Endothelial cell (in vitro differentiated cells): Measurements from ENCODE around the gene SLAMF1. TPM values are rescaled to one million over a fixed set of nuclear protein-coding genes. Genes with fewer than 3 reads are reported as not detected.

Experiments
- DNase-seq: peaks from one replicate; pipeline ENCODE4 v3.0.0; 2021; ENCODE audit warnings: low spot score
- H3K27ac Mint-ChIP-seq: one replicate; pipeline ENCODE4 v1.8.0; 2021; ENCODE audit warnings: mixed read lengths, inconsistent platforms; ENCODE audit not compliant: unreplicated experiment
- H3K27me3 Mint-ChIP-seq: one replicate; pipeline ENCODE4 v1.8.0; 2021; ENCODE audit warnings: mild to moderate bottlenecking, moderate library complexity, mixed read lengths, inconsistent platforms; ENCODE audit not compliant: unreplicated experiment
- H3K36me3 Mint-ChIP-seq: one replicate; pipeline ENCODE4 v1.8.0; 2021; ENCODE audit warnings: mild to moderate bottlenecking, low read depth, mixed read lengths, inconsistent platforms; ENCODE audit not compliant: unreplicated experiment
- H3K4me1 Mint-ChIP-seq: one replicate; pipeline ENCODE4 v1.8.0; 2021; ENCODE audit warnings: mild to moderate bottlenecking, mixed read lengths, inconsistent platforms; ENCODE audit not compliant: unreplicated experiment
- H3K4me3 Mint-ChIP-seq: one replicate; pipeline ENCODE4 v1.8.0; 2021; ENCODE audit warnings: mild to moderate bottlenecking, mixed read lengths, inconsistent platforms; ENCODE audit not compliant: unreplicated experiment
- H3K9me3 Mint-ChIP-seq: one replicate; pipeline ENCODE4 v1.8.0; 2021; ENCODE audit warnings: mixed read lengths, inconsistent platforms; ENCODE audit not compliant: unreplicated experiment
- CTCF ChIP-seq: fragments of 200-600 bp; sonication (generic); IDR thresholded peaks from one replicate; pipeline ENCODE4 v1.5.0; 2021; ENCODE audit warnings: antibody characterized with exemption; ENCODE audit not compliant: unreplicated experiment
- total RNA-seq: library from RNA; stranded (reverse); fragmentation: NEBNext Ultra II Directional; extraction: Animal tissue kit (Norgen Biotek cat#: 25700); gene quantifications from one replicate; pipeline ENCODE4 v1.2.1, GENCODE V29; 2021; ENCODE audit not compliant: unreplicated experiment

SLAMF1 gene
- total RNA-seq, 1 donor from 2014 or later, result not detected

GRCh38 chr1:160623227-160623633, 23.6 kb downstream of the SLAMF1 start:
- Mint-ChIP-seq H3K27me3 (peaks cover 4% of the 10 kb centered on the region), H3K4me3 (no peak overlapping the region), H3K4me1 (peaks cover 6% of the 10 kb centered on the region), H3K36me3 (peaks cover under 1% of the 10 kb centered on the region), H3K27ac (no peak overlapping the region), H3K9me3 (no peaks in the 10 kb centered on the region)
- TF ChIP-seq CTCF, result no peak
- DNase-seq, result no peak

- no peak overlapping the region for H3K4me3 Mint-ChIP-seq
- peaks cover 3% of the 10 kb centered on the region for H3K27me3 Mint-ChIP-seq
- H3K36me3 Mint-ChIP-seq, result peaks cover 3% of the 10 kb centered on the region
- H3K9me3 Mint-ChIP-seq, result no peaks in the 10 kb centered on the region
- H3K27ac Mint-ChIP-seq, result no peak overlapping the region
- TF ChIP-seq CTCF, result no peak
- peaks cover 6% of the 10 kb centered on the region for H3K4me1 Mint-ChIP-seq
- DNase-seq, result no peak
These were observed 24.2 kb downstream of the SLAMF1 start for GRCh38 chr1:160622501-160623226.

GRCh38 chr1:160621633-160622413, 25.0 kb downstream of the SLAMF1 start:
- peaks cover 9% of the 10 kb centered on the region for H3K4me1 Mint-ChIP-seq
- no peak for DNase-seq
- TF ChIP-seq CTCF, result no peak
- no peaks in the 10 kb centered on the region for H3K9me3 Mint-ChIP-seq
- H3K27ac Mint-ChIP-seq, result no peak overlapping the region
- H3K27me3 Mint-ChIP-seq, result peaks cover 3% of the 10 kb centered on the region
- H3K4me3 Mint-ChIP-seq, result peak overlapping the region; percentile 35
- H3K36me3 Mint-ChIP-seq, result peaks cover 3% of the 10 kb centered on the region

- peaks cover 3% of the 10 kb centered on the region for H3K27me3 Mint-ChIP-seq
- H3K4me3 Mint-ChIP-seq, result no peak overlapping the region
- peaks cover 3% of the 10 kb centered on the region for H3K36me3 Mint-ChIP-seq
- H3K9me3 Mint-ChIP-seq, result no peaks in the 10 kb centered on the region
- no peak for DNase-seq
- no peak for TF ChIP-seq CTCF
- no peak overlapping the region for H3K27ac Mint-ChIP-seq
- peaks cover 9% of the 10 kb centered on the region for H3K4me1 Mint-ChIP-seq
These were observed 25.8 kb downstream of the SLAMF1 start for GRCh38 chr1:160620942-160621632.
